Fibroblast of lung (primary cell): ENCODE data around the gene WNT3A. TPM values are rescaled to one million over a fixed set of nuclear protein-coding genes. Genes with fewer than 3 reads are reported as not detected.
A peak's percentile ranks its signal among the peaks of the same experiment; 100 is the strongest.
"Not testable (repeated sequence)": the region's sequence is repeated elsewhere in the genome, so short reads cannot be mapped to it uniquely, and the experiment has no call there.

Experiments used
- DNase-seq, 2 donors: peaks; one replicate each; pipeline versions ENCODE4 v3.0.0 to v3.0.0-alpha.2; 2010; ENCODE audit warnings: low read depth in 2 of 2
- H2AFZ ChIP-seq: 2 replicates; pipeline ENCODE4 v1.5.1; 2012; ENCODE audit warnings: low read length, control low read depth, inconsistent platforms
- H3K27ac ChIP-seq: 2 replicates; pipeline ENCODE4 v1.5.1; 2011; ENCODE audit warnings: low read length, control low read depth; ENCODE audit not compliant: insufficient read depth
- H3K27me3 ChIP-seq: 2 replicates; pipeline ENCODE4 v1.5.1; 2011; ENCODE audit warnings: mild to moderate bottlenecking, low read length; ENCODE audit not compliant: control insufficient read depth, insufficient read depth
- H3K36me3 ChIP-seq: 2 replicates; pipeline ENCODE4 v1.5.1; 2011; ENCODE audit warnings: low read length; ENCODE audit not compliant: control insufficient read depth, insufficient read depth
- H3K4me1 ChIP-seq: 2 replicates; pipeline ENCODE4 v1.5.1; 2011; ENCODE audit warnings: low read length; ENCODE audit not compliant: control insufficient read depth, insufficient read depth; ENCODE audit errors: extremely low read depth
- H3K4me2 ChIP-seq: 2 replicates; pipeline ENCODE4 v1.5.1; 2011; ENCODE audit warnings: low read length, control low read depth; ENCODE audit not compliant: insufficient read depth; ENCODE audit errors: extremely low read depth
- H3K4me3 ChIP-seq, 4 experiments: fragments of 200-600 bp in 1 of 4; sonication (generic) in 1 of 4; replicated peaks in 1 of 4; 2 replicates each; pipeline ENCODE4 v1.5.1; 2011 to 2016; ENCODE audit warnings: low read length in 4 of 4, low read depth in 3 of 4, mild to moderate bottlenecking in 3 of 4, control low read depth in 2 of 4, inconsistent platforms in 1 of 4, mixed read lengths in 1 of 4; ENCODE audit not compliant: insufficient read depth in 1 of 4; ENCODE audit errors: control extremely low read depth in 1 of 4
- H3K79me2 ChIP-seq: 2 replicates; pipeline ENCODE4 v1.5.1; 2012; ENCODE audit warnings: mild to moderate bottlenecking, low read length, inconsistent platforms; ENCODE audit not compliant: control insufficient read depth, insufficient read depth
- H3K9ac ChIP-seq: 2 replicates; pipeline ENCODE4 v1.5.1; 2011; ENCODE audit warnings: mild to moderate bottlenecking, low read length, control low read depth; ENCODE audit not compliant: insufficient read depth
- H3K9me3 ChIP-seq: 2 replicates; pipeline ENCODE4 v1.5.1; 2012; ENCODE audit warnings: low read depth, low read length; ENCODE audit not compliant: control insufficient read depth, insufficient read depth
- H4K20me1 ChIP-seq: 2 replicates; pipeline ENCODE4 v1.5.1; 2011; ENCODE audit warnings: low read length; ENCODE audit not compliant: control insufficient read depth, insufficient read depth; ENCODE audit errors: extremely low read depth
- polyA plus RNA-seq, 2 donors: library from polyadenylated mRNA; depleted of rRNA in 1 of 2; stranded (reverse) in 1 of 2; unstranded in 1 of 2; fragments of >200 nt; gene quantifications; 2 replicates each; pipeline ENCODE4 v1.2.1, GENCODE V29; 2011 to 2012; ENCODE audit warnings: missing spikeins in 1 of 2
- total RNA-seq: library from RNA; depleted of rRNA; stranded (reverse); fragments of >200 nt; gene quantifications from 2 replicates; pipeline ENCODE4 v1.2.1, GENCODE V29; 2014

WNT3A gene
- total and polyA plus RNA-seq, 2 donors (not counting 1 experiment from before 2014, with no cell fraction given), result not detected

DNA sequence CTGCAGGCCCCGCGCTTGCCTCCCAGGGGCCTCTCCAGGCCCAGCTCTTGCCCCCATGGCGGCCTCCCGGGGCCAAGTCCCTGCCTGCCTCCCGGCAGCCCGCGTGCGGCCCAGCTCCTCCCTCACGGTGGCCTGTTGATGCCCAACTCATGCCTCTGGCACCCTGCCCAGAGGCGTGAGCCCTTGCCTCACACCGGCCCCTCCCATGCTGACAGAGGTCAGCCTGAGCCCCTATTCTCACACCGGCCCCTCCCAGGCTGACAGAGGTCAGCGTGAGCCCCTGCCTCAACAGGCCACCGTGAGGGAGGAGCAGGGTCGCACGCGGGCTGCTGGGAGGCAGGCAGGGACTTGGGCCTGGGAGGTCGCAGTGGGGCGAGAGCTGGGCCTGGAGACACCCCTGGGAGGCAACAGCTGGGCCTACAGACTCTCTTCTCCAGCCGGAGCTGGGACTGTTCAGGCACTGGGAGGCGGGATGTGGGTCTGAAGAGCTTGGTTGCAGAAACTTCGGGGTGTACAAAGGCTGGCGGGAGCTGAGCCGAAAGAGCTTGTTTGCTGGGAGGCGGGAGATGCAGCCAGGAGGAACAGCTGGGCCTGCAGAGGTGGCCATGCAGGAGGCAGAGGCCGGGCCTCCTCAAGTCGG, 35.0 kb upstream of the WNT3A start:
- not testable (repeated sequence) for H3K27me3 ChIP-seq, DNase-seq, H3K36me3 ChIP-seq, H3K4me1 ChIP-seq, H2AFZ ChIP-seq, H3K79me2 ChIP-seq, H3K9me3 ChIP-seq, H3K9ac ChIP-seq, H4K20me1 ChIP-seq, H3K27ac ChIP-seq, H3K4me3 ChIP-seq, H3K4me2 ChIP-seq

DNA sequence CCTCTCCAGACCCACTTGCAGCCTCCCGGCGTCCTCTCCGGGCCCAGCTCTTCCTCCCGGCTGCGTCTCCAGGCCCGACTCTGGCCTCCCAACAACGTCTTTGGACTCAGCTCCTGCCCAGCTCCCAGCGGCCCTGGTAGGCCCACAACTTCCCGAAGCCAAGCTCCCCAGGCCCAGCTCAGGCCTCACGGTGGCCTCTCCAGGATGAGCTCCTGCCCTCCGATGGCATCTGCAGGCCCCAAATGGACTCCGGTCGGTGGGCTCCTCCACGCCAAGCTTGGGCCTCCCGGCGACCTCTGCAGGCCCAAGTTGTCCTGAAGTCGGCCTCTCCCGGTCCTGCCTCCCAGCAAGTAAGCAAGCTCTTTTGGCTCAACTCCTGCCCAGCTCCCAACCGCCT, 34.5 kb upstream of the WNT3A start:
- not testable (repeated sequence) for H2AFZ ChIP-seq, H3K4me2 ChIP-seq, H4K20me1 ChIP-seq, H3K4me3 ChIP-seq, H3K9me3 ChIP-seq, H3K36me3 ChIP-seq, H3K9ac ChIP-seq, H3K4me1 ChIP-seq, H3K79me2 ChIP-seq, H3K27me3 ChIP-seq, H3K27ac ChIP-seq, DNase-seq

DNA sequence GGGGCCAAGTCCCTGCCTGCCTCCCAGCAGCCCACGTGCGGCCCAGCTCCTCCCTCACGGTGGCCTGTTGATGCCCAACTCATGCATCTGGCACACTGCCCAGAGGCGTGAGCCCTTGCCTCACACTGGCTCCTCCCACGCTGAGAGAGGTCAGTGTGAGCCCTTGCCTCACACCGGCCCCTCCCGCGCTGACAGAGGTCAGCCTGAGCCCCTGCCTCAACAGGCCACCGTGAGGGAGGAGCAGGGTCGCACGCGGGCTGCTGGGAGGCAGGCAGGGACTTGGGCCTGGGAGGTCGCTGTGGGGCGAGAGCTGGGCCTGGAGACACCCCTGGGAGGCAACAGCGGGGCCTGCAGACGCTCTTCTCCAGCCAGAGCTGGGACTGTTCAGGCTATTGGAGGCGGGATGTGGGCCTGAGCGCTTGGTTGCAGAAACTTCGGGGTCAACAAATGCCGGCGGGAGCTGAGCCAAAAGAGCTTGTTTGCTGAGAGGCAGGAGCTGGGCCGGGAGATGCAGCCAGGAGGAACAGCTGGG, 33.9 kb upstream of the WNT3A start:
- H3K9me3 ChIP-seq, H3K4me1 ChIP-seq, H2AFZ ChIP-seq, H3K27me3 ChIP-seq, H3K79me2 ChIP-seq, H3K9ac ChIP-seq, H3K4me2 ChIP-seq, H3K4me3 ChIP-seq, H4K20me1 ChIP-seq, H3K27ac ChIP-seq, H3K36me3 ChIP-seq: not testable (repeated sequence)
- DNase-seq, result peak in 1 of 2 donors; percentile 28

DNA sequence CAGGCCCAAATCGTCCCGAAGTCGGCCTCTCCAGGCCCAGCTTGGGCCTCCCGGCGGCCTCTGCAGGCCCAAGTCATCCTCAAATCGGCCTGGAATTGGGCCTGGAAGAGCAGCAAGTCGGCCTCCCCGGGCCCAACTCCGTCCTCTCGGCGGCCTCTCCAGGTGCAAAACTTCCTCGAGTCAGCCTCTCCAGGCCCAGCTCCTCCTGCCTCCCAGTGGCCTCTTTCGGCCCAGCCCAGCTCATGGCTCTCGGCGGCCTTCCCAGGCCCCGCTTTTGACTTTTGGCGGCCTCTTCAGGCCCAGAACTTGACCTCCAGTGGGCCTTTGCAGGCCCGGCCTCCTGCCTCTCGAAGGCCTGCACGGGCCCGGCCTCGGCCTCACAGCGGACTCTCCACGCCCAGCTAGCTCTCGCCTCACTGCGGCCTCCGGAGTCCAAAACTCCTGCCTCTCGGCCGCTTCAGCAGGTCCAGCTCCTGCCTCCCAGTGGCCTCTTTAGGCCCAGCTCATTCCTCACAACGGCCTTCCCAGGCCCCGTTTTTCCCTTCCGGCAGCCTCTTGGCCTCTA, 33.0 kb upstream of the WNT3A start:
- not testable (repeated sequence) for H3K36me3 ChIP-seq, H3K79me2 ChIP-seq, H3K27me3 ChIP-seq, H3K4me3 ChIP-seq, H3K27ac ChIP-seq, H3K4me1 ChIP-seq, H3K9ac ChIP-seq, H4K20me1 ChIP-seq, DNase-seq, H3K4me2 ChIP-seq, H2AFZ ChIP-seq, H3K9me3 ChIP-seq

DNA sequence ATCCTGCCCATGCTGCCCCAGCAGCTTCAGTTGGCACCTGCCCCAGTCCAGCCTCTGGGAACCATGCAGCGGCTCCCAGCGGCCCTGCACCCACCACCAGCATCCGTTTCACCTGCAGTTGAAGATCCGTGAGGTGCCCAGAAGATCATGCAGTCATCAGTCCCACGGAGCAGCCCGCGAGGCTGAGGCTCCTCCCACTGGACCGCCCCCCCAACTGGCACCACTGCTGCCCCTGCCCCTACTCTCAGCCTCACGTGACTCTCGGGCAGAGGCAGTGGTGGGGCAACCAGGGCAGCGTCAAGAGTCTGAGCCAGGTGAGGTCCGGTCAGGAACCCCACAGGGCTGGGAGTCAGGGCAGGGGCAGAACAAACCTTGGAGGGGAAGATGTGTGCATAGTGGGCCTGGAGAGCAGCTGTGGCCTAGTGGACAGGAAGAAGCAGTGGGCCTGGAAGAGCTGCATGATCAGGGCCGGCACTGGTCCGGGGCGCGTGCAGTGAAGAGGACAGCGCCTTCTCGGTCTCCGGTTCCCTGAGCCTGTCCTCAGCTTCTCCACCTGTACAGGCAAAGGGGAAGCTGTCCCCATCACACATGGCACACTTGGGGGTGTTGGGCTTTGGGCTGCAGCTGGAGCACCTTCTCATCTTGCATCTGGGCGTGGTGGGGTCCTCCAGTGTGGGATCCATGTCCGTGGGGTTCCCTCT, 31.1 kb upstream of the WNT3A start:
- H3K27me3 ChIP-seq, H3K27ac ChIP-seq, H3K9me3 ChIP-seq, H3K9ac ChIP-seq, H3K4me1 ChIP-seq, H3K4me2 ChIP-seq, H3K79me2 ChIP-seq, H3K4me3 ChIP-seq, H2AFZ ChIP-seq, H3K36me3 ChIP-seq, H4K20me1 ChIP-seq, DNase-seq: not testable (repeated sequence)
